PFSK-1 (cell line): ENCODE results near the gene NHSL2.

ENCODE experiments used
- POLR2AphosphoS5 ChIP-seq: IDR thresholded peaks from 2 replicates; pipeline ENCODE4 v1.6.1; 2012; ENCODE audit warnings: low read depth, mild to moderate bottlenecking, control low read depth, low read length, moderate library complexity
- SIN3A ChIP-seq: IDR thresholded peaks from 2 replicates; pipeline ENCODE4 v1.6.1; 2012; ENCODE audit warnings: mild to moderate bottlenecking, low read length, moderate library complexity, borderline replicate concordance; ENCODE audit not compliant: insufficient read depth
- TAF1 ChIP-seq: IDR thresholded peaks from 2 replicates; pipeline ENCODE4 v1.6.1; 2012; ENCODE audit warnings: low read length, control low read depth, borderline replicate concordance; ENCODE audit not compliant: insufficient read depth
- TF ChIP-seq, protein P1 (sequence below), 2 experiments: IDR thresholded peaks; 2 replicates each; pipeline versions ENCODE4 v1.6.1 to v1.8.0; 2011 to 2012; ENCODE audit warnings: low read depth in 2 of 2, low read length in 2 of 2, control low read depth in 1 of 2, inconsistent platforms in 1 of 2, mild to moderate bottlenecking in 1 of 2, moderate library complexity in 1 of 2; ENCODE audit not compliant: insufficient read depth in 1 of 2

DNA sequence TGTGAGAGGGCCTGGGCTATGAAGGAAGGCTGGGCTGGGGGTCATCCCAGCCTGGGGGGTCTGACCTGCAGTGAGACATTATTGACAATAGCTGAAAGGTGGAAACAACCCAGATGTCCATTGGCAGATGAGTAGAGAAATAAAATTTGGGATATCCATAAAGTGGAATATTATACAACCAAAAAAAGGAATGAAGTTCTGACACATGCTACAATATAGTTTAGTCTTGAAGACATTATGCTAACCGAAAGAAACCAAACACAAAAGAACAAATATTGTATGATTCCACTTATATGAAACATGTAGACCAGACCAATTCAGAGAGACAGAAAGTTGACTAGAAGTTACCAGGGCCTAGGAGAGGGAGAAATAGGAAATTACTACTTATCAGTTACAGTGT, 176.3 kb downstream of the NHSL2 start:
- TF ChIP-seq POLR2AphosphoS5 (no peak), SIN3A (no peak), TAF1 (no peak)
- TF ChIP-seq, protein P1, sequence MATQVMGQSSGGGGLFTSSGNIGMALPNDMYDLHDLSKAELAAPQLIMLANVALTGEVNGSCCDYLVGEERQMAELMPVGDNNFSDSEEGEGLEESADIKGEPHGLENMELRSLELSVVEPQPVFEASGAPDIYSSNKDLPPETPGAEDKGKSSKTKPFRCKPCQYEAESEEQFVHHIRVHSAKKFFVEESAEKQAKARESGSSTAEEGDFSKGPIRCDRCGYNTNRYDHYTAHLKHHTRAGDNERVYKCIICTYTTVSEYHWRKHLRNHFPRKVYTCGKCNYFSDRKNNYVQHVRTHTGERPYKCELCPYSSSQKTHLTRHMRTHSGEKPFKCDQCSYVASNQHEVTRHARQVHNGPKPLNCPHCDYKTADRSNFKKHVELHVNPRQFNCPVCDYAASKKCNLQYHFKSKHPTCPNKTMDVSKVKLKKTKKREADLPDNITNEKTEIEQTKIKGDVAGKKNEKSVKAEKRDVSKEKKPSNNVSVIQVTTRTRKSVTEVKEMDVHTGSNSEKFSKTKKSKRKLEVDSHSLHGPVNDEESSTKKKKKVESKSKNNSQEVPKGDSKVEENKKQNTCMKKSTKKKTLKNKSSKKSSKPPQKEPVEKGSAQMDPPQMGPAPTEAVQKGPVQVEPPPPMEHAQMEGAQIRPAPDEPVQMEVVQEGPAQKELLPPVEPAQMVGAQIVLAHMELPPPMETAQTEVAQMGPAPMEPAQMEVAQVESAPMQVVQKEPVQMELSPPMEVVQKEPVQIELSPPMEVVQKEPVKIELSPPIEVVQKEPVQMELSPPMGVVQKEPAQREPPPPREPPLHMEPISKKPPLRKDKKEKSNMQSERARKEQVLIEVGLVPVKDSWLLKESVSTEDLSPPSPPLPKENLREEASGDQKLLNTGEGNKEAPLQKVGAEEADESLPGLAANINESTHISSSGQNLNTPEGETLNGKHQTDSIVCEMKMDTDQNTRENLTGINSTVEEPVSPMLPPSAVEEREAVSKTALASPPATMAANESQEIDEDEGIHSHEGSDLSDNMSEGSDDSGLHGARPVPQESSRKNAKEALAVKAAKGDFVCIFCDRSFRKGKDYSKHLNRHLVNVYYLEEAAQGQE (IDR thresholded peaks at IDR 0.05; ENCODE audit: insufficient read depth in 1 of 2, low read depth in 2 of 2, low read length in 2 of 2): no peak
